ENCODE results near the gene PAX7. TPM values are rescaled to one million over a fixed set of nuclear protein-coding genes. Genes with fewer than 3 reads are reported as not detected.

The PAX7 gene
- total and polyA plus RNA-seq, 2 donors (not counting 1 experiment from before 2014, with no cell fraction given): not detected

DNA sequence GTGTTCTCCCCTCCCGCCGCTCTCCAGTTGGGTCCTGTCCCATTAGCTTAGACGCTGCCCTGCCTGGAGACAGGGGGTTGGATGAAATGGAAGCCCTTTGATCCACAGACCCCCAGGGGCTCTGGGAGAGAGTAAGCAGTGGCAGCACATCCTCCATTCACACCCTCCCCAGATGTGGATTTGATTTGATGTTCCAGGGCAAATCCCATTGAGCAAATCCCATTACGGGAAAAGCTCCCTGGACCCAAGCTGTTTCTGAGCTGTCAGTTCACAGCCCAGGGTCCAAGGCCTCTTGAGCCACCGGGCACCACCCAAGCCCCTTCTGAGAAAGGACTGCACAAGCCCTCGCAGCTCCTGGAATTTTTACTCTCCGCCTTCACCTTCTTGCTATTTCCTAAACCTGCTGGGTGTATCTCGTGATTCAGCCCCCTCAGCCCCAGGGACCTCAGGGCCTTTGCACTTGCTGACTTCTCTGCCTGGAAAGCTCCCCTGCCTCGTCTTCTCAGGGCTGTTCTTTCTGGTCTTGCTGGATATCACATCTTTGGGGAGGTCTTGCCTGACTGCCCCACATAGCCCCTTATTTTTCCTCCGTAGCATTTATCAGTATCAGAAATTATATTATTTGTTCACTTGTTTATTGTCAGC is 101.1 kb downstream of the PAX7 start:
- CTCF ChIA-PET: no interaction called here

GRCh38 chr1:18732686-18733085 is 102.0 kb downstream of the PAX7 start:
- no peak for ATAC-seq (ENCODE audit: low read depth)
- no peaks in the 10 kb centered on the region for H3K9me3 Mint-ChIP-seq (ENCODE audit: insufficient read depth)
- no peak overlapping the region for H3K4me2 ChIP-seq (replicated peaks; ENCODE audit: low read depth, low read length, poor library complexity, severe bottlenecking)
- no peak overlapping the region for H3K27ac Mint-ChIP-seq
- TF ChIP-seq, protein P1, sequence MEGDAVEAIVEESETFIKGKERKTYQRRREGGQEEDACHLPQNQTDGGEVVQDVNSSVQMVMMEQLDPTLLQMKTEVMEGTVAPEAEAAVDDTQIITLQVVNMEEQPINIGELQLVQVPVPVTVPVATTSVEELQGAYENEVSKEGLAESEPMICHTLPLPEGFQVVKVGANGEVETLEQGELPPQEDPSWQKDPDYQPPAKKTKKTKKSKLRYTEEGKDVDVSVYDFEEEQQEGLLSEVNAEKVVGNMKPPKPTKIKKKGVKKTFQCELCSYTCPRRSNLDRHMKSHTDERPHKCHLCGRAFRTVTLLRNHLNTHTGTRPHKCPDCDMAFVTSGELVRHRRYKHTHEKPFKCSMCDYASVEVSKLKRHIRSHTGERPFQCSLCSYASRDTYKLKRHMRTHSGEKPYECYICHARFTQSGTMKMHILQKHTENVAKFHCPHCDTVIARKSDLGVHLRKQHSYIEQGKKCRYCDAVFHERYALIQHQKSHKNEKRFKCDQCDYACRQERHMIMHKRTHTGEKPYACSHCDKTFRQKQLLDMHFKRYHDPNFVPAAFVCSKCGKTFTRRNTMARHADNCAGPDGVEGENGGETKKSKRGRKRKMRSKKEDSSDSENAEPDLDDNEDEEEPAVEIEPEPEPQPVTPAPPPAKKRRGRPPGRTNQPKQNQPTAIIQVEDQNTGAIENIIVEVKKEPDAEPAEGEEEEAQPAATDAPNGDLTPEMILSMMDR (IDR thresholded peaks at IDR 0.05): no peak
- TF ChIP-seq EZH2 (IDR thresholded peaks at IDR 0.05; ENCODE audit: borderline replicate concordance, insufficient read depth, low read depth, low read length, poor library complexity, severe bottlenecking): no peak
- no peaks in the 10 kb centered on the region for H4K20me1 ChIP-seq (ENCODE audit: control insufficient read depth, insufficient read depth, low read length, poor library complexity, severe bottlenecking)
- H3K27me3 Mint-ChIP-seq: peaks cover 24% of the 10 kb centered on the region
- H3K4me1 ChIP-seq (ENCODE audit: control insufficient read depth in 2 of 2, insufficient read depth in 2 of 2, low read length in 2 of 2): no peaks in the 10 kb centered on the region
- H3K27ac ChIP-seq (ENCODE audit: low read length in 2 of 2): no peak overlapping the region
- no peak overlapping the region for H2AFZ ChIP-seq (ENCODE audit: insufficient read depth, low read depth, low read length, poor library complexity, severe bottlenecking)
- no peaks in the 10 kb centered on the region for H3K4me1 Mint-ChIP-seq
- 41% methylated on average over 6 of the region's 6 CpGs for WGBS (ENCODE audit: insufficient coverage)
- no peak overlapping the region for H3K4me3 Mint-ChIP-seq
- peaks cover 0 to 7% (median under 1%) of the 10 kb centered on the region in 4 experiments for H3K27me3 ChIP-seq (replicated peaks in 1 of 4; ENCODE audit: control extremely low read depth in 1 of 4, control insufficient read depth in 3 of 4, insufficient read depth in 4 of 4, low read length in 3 of 4)
- CTCF ChIA-PET: interaction anchor here (0.6 kb wide), 1 partner anchor 106 kb away, joined by 3 read pairs; no protein-coding TSS in a partner anchor
- intact Hi-C loops (cut with micrococcal nuclease): no loop called here
- no peaks in the 10 kb centered on the region for H3K9me3 ChIP-seq (ENCODE audit: control extremely low read depth in 1 of 3, control insufficient read depth in 2 of 3, insufficient read depth in 1 of 3, low read length in 2 of 3)
- POLR2A ChIA-PET: no interaction called here
- DNase-seq: no peak
- H3K9ac ChIP-seq (ENCODE audit: low read length): no peak overlapping the region
- H3K4me3 ChIP-seq (ENCODE audit: control extremely low read depth in 1 of 5, extremely low read depth in 1 of 5, insufficient read depth in 1 of 5, low read depth in 2 of 5, low read length in 4 of 5): no peak overlapping the region
- no peaks in the 10 kb centered on the region for H3K79me2 ChIP-seq (ENCODE audit: control insufficient read depth, insufficient read depth, low read length)
- H3K36me3 ChIP-seq (replicated peaks in 1 of 2; ENCODE audit: control extremely low read depth in 1 of 2, control insufficient read depth in 1 of 2, extremely low read depth in 1 of 2, insufficient read depth in 2 of 2, low read length in 1 of 2): no peaks in the 10 kb centered on the region

More for the DNA sequence above, 101.1 kb downstream of the PAX7 start:
- H3K4me3 ChIP-seq (ENCODE audit: control extremely low read depth in 1 of 5, extremely low read depth in 1 of 5, insufficient read depth in 1 of 5, low read depth in 2 of 5, low read length in 4 of 5): no peak overlapping the region
- H3K4me3 Mint-ChIP-seq: no peak overlapping the region
- no peaks in the 10 kb centered on the region for H3K79me2 ChIP-seq (ENCODE audit: control insufficient read depth, insufficient read depth, low read length)
- no peaks in the 10 kb centered on the region for H4K20me1 ChIP-seq (ENCODE audit: control insufficient read depth, insufficient read depth, low read length, poor library complexity, severe bottlenecking)
- no peak overlapping the region for H3K27ac Mint-ChIP-seq
- H3K9ac ChIP-seq (ENCODE audit: low read length): no peak overlapping the region
- no peaks in the 10 kb centered on the region for H3K9me3 Mint-ChIP-seq (ENCODE audit: insufficient read depth)
- H3K4me2 ChIP-seq (replicated peaks; ENCODE audit: low read depth, low read length, poor library complexity, severe bottlenecking): no peak overlapping the region
- H3K36me3 ChIP-seq (replicated peaks in 1 of 2; ENCODE audit: control extremely low read depth in 1 of 2, control insufficient read depth in 1 of 2, extremely low read depth in 1 of 2, insufficient read depth in 2 of 2, low read length in 1 of 2): no peaks in the 10 kb centered on the region
- DNase-seq (no peak), ATAC-seq (ENCODE audit: low read depth) (no peak)
- no peak for TF ChIP-seq EZH2 (IDR thresholded peaks at IDR 0.05; ENCODE audit: borderline replicate concordance, insufficient read depth, low read depth, low read length, poor library complexity, severe bottlenecking)
- TF ChIP-seq, protein P1 (IDR thresholded peaks at IDR 0.05): no peak
- no peaks in the 10 kb centered on the region for H3K4me1 ChIP-seq (ENCODE audit: control insufficient read depth in 2 of 2, insufficient read depth in 2 of 2, low read length in 2 of 2)
- no peaks in the 10 kb centered on the region for H3K4me1 Mint-ChIP-seq
- intact Hi-C loops (cut with micrococcal nuclease): no loop called here
- H3K9me3 ChIP-seq (ENCODE audit: control extremely low read depth in 1 of 3, control insufficient read depth in 2 of 3, insufficient read depth in 1 of 3, low read length in 2 of 3): no peaks in the 10 kb centered on the region
- H3K27ac ChIP-seq (ENCODE audit: low read length in 2 of 2): no peak overlapping the region
- 83% methylated on average over 9 of the region's 10 CpGs for WGBS (ENCODE audit: insufficient coverage)
- peaks cover 0 to 12% (median under 1%) of the 10 kb centered on the region in 4 experiments for H3K27me3 ChIP-seq (replicated peaks in 1 of 4; ENCODE audit: control extremely low read depth in 1 of 4, control insufficient read depth in 3 of 4, insufficient read depth in 4 of 4, low read length in 3 of 4)
- H3K27me3 Mint-ChIP-seq: peaks cover 33% of the 10 kb centered on the region
- no peak overlapping the region for H2AFZ ChIP-seq (ENCODE audit: insufficient read depth, low read depth, low read length, poor library complexity, severe bottlenecking)
- POLR2A ChIA-PET: no interaction called here

All from B cell (primary cell).